ENCODE results near the gene HRG.

The HRG gene

DNA sequence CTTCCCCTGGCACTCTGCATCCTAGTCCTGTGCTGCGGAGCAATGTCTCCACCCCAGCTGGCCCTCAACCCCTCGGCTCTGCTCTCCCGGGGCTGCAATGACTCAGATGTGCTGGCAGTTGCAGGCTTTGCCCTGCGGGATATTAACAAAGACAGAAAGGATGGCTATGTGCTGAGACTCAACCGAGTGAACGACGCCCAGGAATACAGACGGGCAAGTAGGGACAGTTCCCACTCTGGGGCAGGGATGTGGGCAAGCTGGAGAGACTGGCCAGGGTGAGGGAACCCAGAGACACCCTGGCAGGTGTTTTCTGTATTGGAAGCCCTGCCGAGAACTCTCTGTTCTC is 25.4 kb upstream of the HRG start:
- no peak for TF ChIP-seq CTCF (IDR thresholded peaks at IDR 0.05)
- Histone ChIP-seq H3K36me3 (no peaks in the 10 kb centered on the region), H3K9me3 (no peaks in the 10 kb centered on the region), H3K27ac (no peak overlapping the region), H3K4me1 (peaks cover 0 to 9% (median 2%) of the 10 kb centered on the region in 4 donors), H3K27me3 (peaks cover 0 to 12% of the 10 kb centered on the region in 2 donors), H3K4me3 (no peak overlapping the region)
- no peak for DNase-seq
- intact Hi-C loops (cut with DNase I; ENCODE audit: low total_unique reads): no loop called here

GRCh38 chr3:186640929-186641328 is 24.9 kb upstream of the HRG start:
- Histone ChIP-seq H3K36me3 (no peaks in the 10 kb centered on the region), H3K4me3 (no peak overlapping the region), H3K27ac (no peak overlapping the region), H3K27me3 (peaks cover 0 to 12% of the 10 kb centered on the region in 2 donors), H3K9me3 (no peaks in the 10 kb centered on the region), H3K4me1 (peaks cover 0 to 9% (median 2%) of the 10 kb centered on the region in 4 donors)
- intact Hi-C loops (cut with DNase I; ENCODE audit: low total_unique reads): no loop called here
- no peak for DNase-seq
- no peak for TF ChIP-seq CTCF (IDR thresholded peaks at IDR 0.05)

DNA sequence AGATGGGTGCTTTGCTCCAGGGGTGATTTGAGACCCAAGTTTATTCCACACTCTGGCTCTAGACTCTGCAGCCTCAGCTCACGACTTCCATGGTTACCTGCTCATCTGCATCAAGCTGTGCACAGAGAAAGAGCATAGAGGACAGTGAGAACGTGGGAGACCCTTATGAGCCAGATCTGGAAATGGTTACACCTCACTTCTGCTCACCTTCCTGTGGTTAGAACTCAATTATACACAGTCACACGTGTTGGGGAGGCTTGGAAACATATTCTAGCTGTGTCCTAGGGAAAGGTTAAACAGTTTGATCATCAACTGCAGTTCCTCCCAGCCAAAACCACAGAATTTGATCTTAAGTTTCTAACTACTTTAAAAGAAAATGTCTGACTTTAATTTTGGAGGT is 23.8 kb upstream of the HRG start:
- intact Hi-C loops (cut with DNase I; ENCODE audit: low total_unique reads): no loop called here
- peaks cover 0 to 9% (median 2%) of the 10 kb centered on the region in 4 donors for H3K4me1 ChIP-seq
- no peak overlapping the region for H3K27ac ChIP-seq
- TF ChIP-seq CTCF (IDR thresholded peaks at IDR 0.05): no peak
- H3K9me3 ChIP-seq: no peaks in the 10 kb centered on the region
- no peak for DNase-seq
- no peaks in the 10 kb centered on the region for H3K36me3 ChIP-seq
- H3K4me3 ChIP-seq: no peak overlapping the region
- peaks cover 0 to 12% of the 10 kb centered on the region in 2 donors for H3K27me3 ChIP-seq

GRCh38 chr3:186643493-186643892 is 22.3 kb upstream of the HRG start:
- H3K27me3 ChIP-seq: peaks cover 0 to 5% of the 10 kb centered on the region in 2 donors
- H3K4me3 ChIP-seq: no peak overlapping the region
- no peaks in the 10 kb centered on the region for H3K9me3 ChIP-seq
- intact Hi-C loops (cut with DNase I; ENCODE audit: low total_unique reads): no loop called here
- no peak for DNase-seq
- no peak overlapping the region for H3K27ac ChIP-seq
- no peaks in the 10 kb centered on the region for H3K36me3 ChIP-seq
- peaks cover 0 to 9% (median 2%) of the 10 kb centered on the region in 4 donors for H3K4me1 ChIP-seq
- no peak for TF ChIP-seq CTCF (IDR thresholded peaks at IDR 0.05)

- TF ChIP-seq CTCF (IDR thresholded peaks at IDR 0.05): no peak
- H3K4me3 ChIP-seq: no peak overlapping the region
- DNase-seq: no peak
- no peaks in the 10 kb centered on the region for H3K9me3 ChIP-seq
- H3K27me3 ChIP-seq: peaks cover 0 to 9% of the 10 kb centered on the region in 2 donors
- intact Hi-C loops (cut with DNase I; ENCODE audit: low total_unique reads): no loop called here
- H3K27ac ChIP-seq: no peak overlapping the region
- H3K4me1 ChIP-seq: peaks cover 0 to 9% (median 2%) of the 10 kb centered on the region in 4 donors
- H3K36me3 ChIP-seq: no peaks in the 10 kb centered on the region
Observed at GRCh38 chr3:186644683-186645082, 21.1 kb upstream of the HRG start.

- no peak for TF ChIP-seq CTCF (IDR thresholded peaks at IDR 0.05)
- no peak for DNase-seq
- no peak overlapping the region for H3K27ac ChIP-seq
- peaks cover 0 to 9% of the 10 kb centered on the region in 2 donors for H3K27me3 ChIP-seq
- H3K9me3 ChIP-seq: no peaks in the 10 kb centered on the region
- no peaks in the 10 kb centered on the region for H3K36me3 ChIP-seq
- no peak overlapping the region for H3K4me3 ChIP-seq
- intact Hi-C loops (cut with DNase I; ENCODE audit: low total_unique reads): no loop called here
- no peaks in the 10 kb centered on the region for H3K4me1 ChIP-seq
Observed at GRCh38 chr3:186646106-186646505, 19.7 kb upstream of the HRG start.

Data from tibial artery (tissue), 4 donors.